ENCODE measurements around the gene TSEN15. TPM values are rescaled to one million over a fixed set of nuclear protein-coding genes. Genes with fewer than 3 reads are reported as not detected.

The TSEN15 gene
- total RNA-seq, 4 donors from 2014 or later, result 2.6 to 16.5 (median 8.0) TPM

GRCh38 chr1:184030433-184031091 is 21.0 kb upstream of the TSEN15 start:
- no peak for DNase-seq
- no peak for TF ChIP-seq CTCF (IDR thresholded peaks at IDR 0.05)
- no peak for TF ChIP-seq EP300 (IDR thresholded peaks at IDR 0.05; ENCODE audit: low read depth)
- TF ChIP-seq POLR2AphosphoS5 (IDR thresholded peaks at IDR 0.05), result no peak
- no peak for TF ChIP-seq POLR2A (IDR thresholded peaks at IDR 0.05)
- Histone ChIP-seq H3K36me3 (no peaks in the 10 kb centered on the region), H3K27ac (no peak overlapping the region), H3K9me3 (no peaks in the 10 kb centered on the region), H3K4me1 (peaks cover 0 to 5% (median 0%) of the 10 kb centered on the region in 4 donors), H3K4me3 (no peak overlapping the region), H3K27me3 (peaks cover 14% of the 10 kb centered on the region)
- WGBS, 2 donors (ENCODE audit: low coverage in 1 of 2), result 68 to 71% methylated on average over 2 of the region's 2 CpGs
- in situ Hi-C loops (cut with MboI; ENCODE audit: low pct_ligation_motif_present in 1 of 4, low pct_unique_long_range_greater_than_20kb in 1 of 4, low sequenced_read_pairs in 3 of 4) (no loop called here), intact Hi-C loops (cut with DNase I; ENCODE audit: low total_unique reads) (no loop called here)

- in situ Hi-C loops (cut with MboI; ENCODE audit: low pct_ligation_motif_present in 1 of 4, low pct_unique_long_range_greater_than_20kb in 1 of 4, low sequenced_read_pairs in 3 of 4) (no loop called here), intact Hi-C loops (cut with DNase I; ENCODE audit: low total_unique reads) (no loop called here)
- H3K9me3 ChIP-seq, result no peaks in the 10 kb centered on the region
- no peak overlapping the region for H3K4me3 ChIP-seq
- H3K36me3 ChIP-seq, result no peaks in the 10 kb centered on the region
- H3K27ac ChIP-seq, result no peak overlapping the region
- no peak for TF ChIP-seq EP300 (IDR thresholded peaks at IDR 0.05; ENCODE audit: low read depth)
- no peak for TF ChIP-seq CTCF (IDR thresholded peaks at IDR 0.05)
- WGBS, 2 donors (ENCODE audit: low coverage in 1 of 2), result 85 to 100% methylated on average over 1 of the region's 1 CpG
- H3K4me1 ChIP-seq, result peaks cover 0 to 6% (median 3%) of the 10 kb centered on the region in 4 donors
- DNase-seq, result no peak
- peaks cover 19% of the 10 kb centered on the region for H3K27me3 ChIP-seq
Measured at GRCh38 chr1:184031092-184031408, 20.5 kb upstream of the TSEN15 start.

- in situ Hi-C loops (cut with MboI; ENCODE audit: low pct_ligation_motif_present in 1 of 4, low pct_unique_long_range_greater_than_20kb in 1 of 4, low sequenced_read_pairs in 3 of 4) (no loop called here), intact Hi-C loops (cut with DNase I; ENCODE audit: low total_unique reads) (no loop called here)
- H3K36me3 ChIP-seq, result no peaks in the 10 kb centered on the region
- H3K9me3 ChIP-seq, result no peaks in the 10 kb centered on the region
- H3K4me3 ChIP-seq, result no peak overlapping the region
- DNase-seq, result no peak
- TF ChIP-seq POLR2A (IDR thresholded peaks at IDR 0.05), result no peak
- TF ChIP-seq EP300 (IDR thresholded peaks at IDR 0.05; ENCODE audit: low read depth), result no peak
- no peak for TF ChIP-seq CTCF (IDR thresholded peaks at IDR 0.05)
- no peak for TF ChIP-seq POLR2AphosphoS5 (IDR thresholded peaks at IDR 0.05)
- H3K27me3 ChIP-seq, result peaks cover 24% of the 10 kb centered on the region
- H3K4me1 ChIP-seq, result peaks cover 0 to 11% (median 8%) of the 10 kb centered on the region in 4 donors
- WGBS, 2 donors (ENCODE audit: low coverage in 1 of 2), result 82 to 90% methylated on average over 5 to 8 of the region's 8 CpGs
- H3K27ac ChIP-seq, result no peak overlapping the region
Measured at GRCh38 chr1:184031409-184032107, 20.0 kb upstream of the TSEN15 start.

GRCh38 chr1:184032306-184032929 is 19.1 kb upstream of the TSEN15 start:
- WGBS, 2 donors (ENCODE audit: low coverage in 1 of 2), result 71 to 86% methylated on average over 2 of the region's 2 CpGs
- TF ChIP-seq POLR2AphosphoS5 (IDR thresholded peaks at IDR 0.05) (no peak), CTCF (IDR thresholded peaks at IDR 0.05) (no peak), POLR2A (IDR thresholded peaks at IDR 0.05) (no peak), EP300 (IDR thresholded peaks at IDR 0.05; ENCODE audit: low read depth) (no peak)
- H3K36me3 ChIP-seq, result no peaks in the 10 kb centered on the region
- intact Hi-C loops (cut with DNase I; ENCODE audit: low total_unique reads), result no loop called here
- peaks cover 0 to 14% (median 9%) of the 10 kb centered on the region in 4 donors for H3K4me1 ChIP-seq
- no peaks in the 10 kb centered on the region for H3K9me3 ChIP-seq
- no peak overlapping the region for H3K4me3 ChIP-seq
- no peak for DNase-seq
- H3K27me3 ChIP-seq, result peaks cover 32% of the 10 kb centered on the region
- in situ Hi-C loops (cut with MboI; ENCODE audit: low pct_ligation_motif_present in 1 of 4, low pct_unique_long_range_greater_than_20kb in 1 of 4, low sequenced_read_pairs in 3 of 4), result no loop called here
- no peak overlapping the region for H3K27ac ChIP-seq

Data from transverse colon (tissue), 4 donors.